ENCODE measurements around the gene ADAMTS4.

The ADAMTS4 gene

GRCh38 chr1:161176468-161177111 is 22.3 kb downstream of the ADAMTS4 start:
- H3K27ac ChIP-seq = peak overlapping the region; percentile 63

GRCh38 chr1:161175771-161176453 is 22.9 kb downstream of the ADAMTS4 start:
- no peak for TF ChIP-seq CTCF (IDR thresholded peaks at IDR 0.05)
- TF ChIP-seq ZFX (IDR thresholded peaks at IDR 0.05; ENCODE audit: borderline replicate concordance) = no peak
- H3K27ac ChIP-seq = peak overlapping the region; percentile 63

More at GRCh38 chr1:161176468-161177111, 22.3 kb downstream of the ADAMTS4 start:
- no peak for TF ChIP-seq ZFX (IDR thresholded peaks at IDR 0.05; ENCODE audit: borderline replicate concordance)
- TF ChIP-seq CTCF (IDR thresholded peaks at IDR 0.05) = no peak

GRCh38 chr1:161174911-161175310 is 23.9 kb downstream of the ADAMTS4 start:
- TF ChIP-seq ZFX (IDR thresholded peaks at IDR 0.05; ENCODE audit: borderline replicate concordance) = no peak
- no peak for TF ChIP-seq CTCF (IDR thresholded peaks at IDR 0.05)
- no peak overlapping the region; the same call in 1 of the 2 replicates for H3K27ac ChIP-seq

- TF ChIP-seq CTCF (IDR thresholded peaks at IDR 0.05) = no peak
- no peak for TF ChIP-seq ZFX (IDR thresholded peaks at IDR 0.05; ENCODE audit: borderline replicate concordance)
- H3K27ac ChIP-seq = no peak overlapping the region
Observed at GRCh38 chr1:161173711-161174110, 25.1 kb downstream of the ADAMTS4 start.

- peak overlapping the region; percentile 13; the same call in 1 of the 2 replicates for H3K27ac ChIP-seq
- TF ChIP-seq CTCF (IDR thresholded peaks at IDR 0.05) = no peak
- TF ChIP-seq ZFX (IDR thresholded peaks at IDR 0.05; ENCODE audit: borderline replicate concordance) = no peak
Observed at GRCh38 chr1:161172776-161173376, 26.0 kb downstream of the ADAMTS4 start.

GRCh38 chr1:161172349-161172748 is 26.5 kb downstream of the ADAMTS4 start:
- peak overlapping the region; percentile 13 for H3K27ac ChIP-seq
- TF ChIP-seq CTCF (IDR thresholded peaks at IDR 0.05) (no peak), ZFX (IDR thresholded peaks at IDR 0.05; ENCODE audit: borderline replicate concordance) (no peak)

GRCh38 chr1:161171696-161172095 is 27.2 kb downstream of the ADAMTS4 start:
- TF ChIP-seq ZFX (IDR thresholded peaks at IDR 0.05; ENCODE audit: borderline replicate concordance) = no peak
- no peak for TF ChIP-seq CTCF (IDR thresholded peaks at IDR 0.05)
- H3K27ac ChIP-seq = no peak overlapping the region; the same call in 1 of the 2 replicates

Measured in 22Rv1 (cell line).